Breast epithelium (tissue), 4 donors: ENCODE data around the gene RUBCN. TPM values are rescaled to one million over a fixed set of nuclear protein-coding genes. Genes with fewer than 3 reads are reported as not detected.

ENCODE experiments used
- DNase-seq, 2 donors: peaks; one replicate each; pipeline ENCODE4 v3.0.0-alpha.2; 2019; ENCODE audit warnings: low spot score in 2 of 2
- H3K27ac ChIP-seq, 2 donors: fragments of 200-600 bp; sonication (generic) in 1 of 2; one replicate each; pipeline ENCODE4 v1.5.1; 2016 to 2019; ENCODE audit warnings: mild to moderate bottlenecking in 1 of 2
- H3K27me3 ChIP-seq, 2 donors: fragments of 200-600 bp; sonication (generic) in 1 of 2; one replicate each; pipeline versions ENCODE4 v1.5.1 to v1.6.0; 2017 to 2019; ENCODE audit warnings: control low read depth in 1 of 2, mild to moderate bottlenecking in 1 of 2
- H3K36me3 ChIP-seq: fragments of 200-600 bp; one replicate; pipeline ENCODE4 v1.5.1; 2019
- H3K4me1 ChIP-seq, 2 donors: fragments of 200-600 bp; sonication (generic); one replicate each; pipeline ENCODE4 v1.5.1; 2016 to 2019; ENCODE audit warnings: control low read depth in 1 of 2
- H3K4me3 ChIP-seq, 3 donors: fragments of 200-600 bp; sonication (generic); 1 replicate in 2 of 3; 2 replicates in 1 of 3; pipeline ENCODE4 v1.5.1; 2016 to 2019; ENCODE audit warnings: mild to moderate bottlenecking in 3 of 3, moderate library complexity in 2 of 3
- H3K9me3 ChIP-seq, 2 donors: fragments of 200-600 bp; sonication (generic) in 1 of 2; one replicate each; pipeline ENCODE4 v1.5.1; 2016 to 2019; ENCODE audit warnings: control low read depth in 1 of 2
- CTCF ChIP-seq, 3 donors: fragments of 450-650 bp; IDR thresholded peaks; one replicate each; pipeline ENCODE4 v1.5.1; 2016 to 2017; ENCODE audit warnings: antibody characterized with exemption in 3 of 3, mild to moderate bottlenecking in 3 of 3, moderate library complexity in 3 of 3
- POLR2A ChIP-seq: fragments of 450-650 bp; IDR thresholded peaks from one replicate; pipeline ENCODE4 v1.6.1; 2016; ENCODE audit warnings: antibody characterized with exemption, mild to moderate bottlenecking, moderate library complexity
- POLR2AphosphoS5 ChIP-seq, 3 donors: sonication (generic); formaldehyde crosslinking; IDR thresholded peaks; one replicate each; pipeline ENCODE4 v1.6.1; 2017; ENCODE audit warnings: antibody characterized with exemption in 3 of 3
- intact Hi-C: fragments of 100-400 bp; cut with DNase I; formaldehyde crosslinking; loops from one replicate; pipeline ENCODE4 v1.15.1; 2023; ENCODE audit warnings: low total_unique reads
- total RNA-seq, 3 donors: library from RNA; depleted of rRNA; stranded (reverse); fragments of >200 nt; gene quantifications; one replicate each; pipeline ENCODE4 v1.1.0, GENCODE V29; 2016

The RUBCN gene
- 10 to 100 TPM; 26.3 to 36.4 (median 35.7) TPM for total RNA-seq

DNA sequence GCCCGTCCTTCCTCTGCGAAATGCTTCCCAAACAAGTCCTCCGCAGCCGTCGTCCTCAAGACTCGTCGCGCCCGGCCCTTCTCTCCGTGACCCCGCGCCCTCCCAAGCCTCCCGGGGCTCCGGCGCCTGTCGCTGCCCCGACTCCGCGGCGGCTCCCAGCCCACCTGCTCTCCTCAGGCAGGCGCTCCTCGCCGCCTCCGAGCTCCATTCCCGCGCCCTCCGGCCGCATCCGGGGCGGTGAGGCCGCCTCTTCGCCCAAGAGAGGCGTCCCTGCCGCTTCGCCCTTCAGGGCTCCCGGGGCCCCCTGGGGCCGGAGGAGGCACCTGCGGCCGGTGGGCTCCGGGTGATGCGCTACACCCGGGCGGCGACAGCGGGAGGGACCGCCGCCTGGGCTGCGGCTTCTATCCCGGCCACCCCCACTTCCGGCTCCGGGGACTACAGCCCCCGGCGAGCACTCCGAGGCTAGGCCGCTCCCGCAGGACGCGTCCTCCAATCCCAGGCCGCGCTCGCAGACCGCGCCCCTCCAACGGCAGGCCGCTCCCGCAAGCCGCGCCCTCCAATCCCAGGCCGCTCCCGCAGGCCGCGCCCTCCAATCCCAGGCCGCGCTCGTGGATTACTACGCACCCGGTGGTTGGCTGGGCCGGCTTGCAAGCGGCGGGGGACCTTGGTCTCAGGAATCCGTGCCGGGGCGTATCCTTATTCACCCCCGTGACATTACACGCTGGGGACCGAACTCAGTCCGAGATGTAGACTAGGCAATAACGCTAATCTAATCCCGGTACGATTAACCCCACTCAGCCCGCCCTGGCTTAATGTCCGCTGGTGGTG, at the start of gene RUBCN:
Gene RUBCN (minus strand): TSS at position 414 of the 828 bp plus-strand sequence. CDS start 185 bp downstream, at position 229.
- peak within 1 kb of the TSS; percentile 81 to 86 for H3K27ac ChIP-seq
- H3K4me3 ChIP-seq = peak within 1 kb of the TSS; percentile 74 to 92 (median 86)
- no peaks in the 10 kb centered on the region for H3K9me3 ChIP-seq
- peak; percentile 94 to 95 for DNase-seq
- no peaks in the 10 kb centered on the region for H3K27me3 ChIP-seq
- TF ChIP-seq POLR2AphosphoS5 (IDR thresholded peaks at IDR 0.05) (peak; percentile 32 to 46 (median 38)), POLR2A (peak; percentile 13), CTCF (IDR thresholded peaks at IDR 0.05) (no peak)
- no peaks in the 10 kb centered on the region for H3K36me3 ChIP-seq
- H3K4me1 ChIP-seq = peaks cover 0 to 8% of the 10 kb centered on the region in 2 donors
- intact Hi-C loops = no loop called here

- intact Hi-C loops = no loop called here
- no peak overlapping the region for H3K4me3 ChIP-seq
- H3K9me3 ChIP-seq = no peaks in the 10 kb centered on the region
Measured at GRCh38 chr3:197784019-197784585, 47.4 kb upstream of the RUBCN start.

DNA sequence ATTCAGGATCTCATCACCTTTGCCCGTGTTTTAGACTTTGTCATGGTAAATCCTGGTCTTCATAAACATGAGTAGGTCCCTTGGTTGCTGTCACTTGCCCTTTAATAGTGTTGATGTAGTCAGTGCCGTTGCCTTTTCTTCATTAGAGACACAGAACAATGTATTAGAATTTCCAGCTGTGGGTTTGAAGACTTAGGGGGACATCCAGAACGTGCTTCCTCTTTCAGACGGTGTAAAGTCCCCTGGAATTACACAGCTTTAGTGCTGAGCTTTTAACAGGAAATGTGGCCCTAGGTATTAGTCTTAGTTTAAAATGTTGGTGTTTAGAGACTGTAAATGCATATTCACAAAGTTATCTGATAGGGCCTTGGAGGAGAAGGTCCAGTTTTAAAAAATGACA, 45.5 kb upstream of the RUBCN start:
- no peak for DNase-seq
- Histone ChIP-seq H3K27me3 (no peaks in the 10 kb centered on the region), H3K36me3 (no peaks in the 10 kb centered on the region), H3K9me3 (no peaks in the 10 kb centered on the region), H3K4me1 (no peaks in the 10 kb centered on the region), H3K27ac (no peak overlapping the region), H3K4me3 (no peak overlapping the region)
- no peak for TF ChIP-seq POLR2A
- TF ChIP-seq CTCF (IDR thresholded peaks at IDR 0.05) = no peak
- TF ChIP-seq POLR2AphosphoS5 (IDR thresholded peaks at IDR 0.05) = no peak
- intact Hi-C loops = no loop called here

More at GRCh38 chr3:197784019-197784585, 47.4 kb upstream of the RUBCN start:
- TF ChIP-seq CTCF (IDR thresholded peaks at IDR 0.05) (no peak), POLR2AphosphoS5 (IDR thresholded peaks at IDR 0.05) (no peak), POLR2A (no peak)
- Histone ChIP-seq H3K27ac (no peak overlapping the region), H3K4me1 (no peaks in the 10 kb centered on the region), H3K36me3 (no peaks in the 10 kb centered on the region), H3K27me3 (no peaks in the 10 kb centered on the region)
- DNase-seq = no peak

GRCh38 chr3:197775317-197775716, 38.6 kb upstream of the RUBCN start:
- H3K4me1 ChIP-seq = no peaks in the 10 kb centered on the region
- H3K9me3 ChIP-seq = no peaks in the 10 kb centered on the region
- no peak overlapping the region for H3K27ac ChIP-seq
- no peak for TF ChIP-seq POLR2AphosphoS5 (IDR thresholded peaks at IDR 0.05)
- no peak for TF ChIP-seq CTCF (IDR thresholded peaks at IDR 0.05)
- no peak for TF ChIP-seq POLR2A
- intact Hi-C loops = no loop called here
- no peak for DNase-seq
- H3K27me3 ChIP-seq = no peaks in the 10 kb centered on the region
- no peaks in the 10 kb centered on the region for H3K36me3 ChIP-seq
- H3K4me3 ChIP-seq = no peak overlapping the region

DNA sequence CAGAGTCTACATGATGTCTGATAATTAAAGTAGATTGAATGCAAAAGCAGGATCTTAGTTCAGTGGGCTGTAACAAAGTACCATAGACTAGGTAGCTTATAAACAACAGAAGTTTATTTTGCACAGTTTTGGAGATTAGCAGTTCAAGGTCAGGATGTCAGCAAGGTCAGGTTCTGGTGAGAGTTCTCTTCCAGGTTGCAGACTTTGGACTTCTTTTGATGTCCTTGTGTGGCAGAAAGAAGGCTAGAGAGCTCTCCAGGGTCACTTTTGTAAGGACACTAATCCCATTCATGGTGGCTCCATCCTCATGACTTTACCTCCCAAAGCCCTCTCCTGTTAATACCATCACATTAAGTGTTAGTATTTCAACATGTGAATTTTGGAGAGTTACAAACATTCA, 25.1 kb upstream of the RUBCN start:
- intact Hi-C loops = no loop called here
- no peak overlapping the region for H3K4me3 ChIP-seq
- peaks cover 7% of the 10 kb centered on the region for H3K36me3 ChIP-seq
- no peaks in the 10 kb centered on the region for H3K9me3 ChIP-seq
- TF ChIP-seq POLR2A (no peak), POLR2AphosphoS5 (IDR thresholded peaks at IDR 0.05) (no peak), CTCF (IDR thresholded peaks at IDR 0.05) (no peak)
- no peak for DNase-seq
- no peaks in the 10 kb centered on the region for H3K27me3 ChIP-seq
- H3K4me1 ChIP-seq = no peaks in the 10 kb centered on the region
- no peak overlapping the region for H3K27ac ChIP-seq
